Peyer's patch (tissue), 4 donors: ENCODE data around the gene MAGI2. TPM values are rescaled to one million over a fixed set of nuclear protein-coding genes. Genes with fewer than 3 reads are reported as not detected.

ENCODE experiments used
- DNase-seq, 3 donors: peaks; one replicate each; pipeline ENCODE4 v3.0.0-alpha.2; 2017 to 2019
- H3K27ac ChIP-seq, 4 donors: fragments of 200-600 bp; sonication (generic); one replicate each; pipeline ENCODE4 v1.5.1; 2016 to 2019
- H3K27me3 ChIP-seq, 2 donors: fragments of 200-600 bp; sonication (generic); one replicate each; pipeline ENCODE4 v1.5.1; 2019
- H3K36me3 ChIP-seq, 3 donors: fragments of 200-600 bp; sonication (generic); one replicate each; pipeline ENCODE4 v1.5.1; 2016 to 2019
- H3K4me1 ChIP-seq, 4 donors: fragments of 200-600 bp; sonication (generic); one replicate each; pipeline ENCODE4 v1.5.1; 2016 to 2019
- H3K4me3 ChIP-seq, 4 donors: fragments of 200-600 bp; sonication (generic); 1 replicate in 3 of 4; 2 replicates in 1 of 4; pipeline ENCODE4 v1.5.1; 2016 to 2019; ENCODE audit warnings: mild to moderate bottlenecking in 1 of 4
- H3K9me3 ChIP-seq, 4 donors: fragments of 200-600 bp; sonication (generic); one replicate each; pipeline ENCODE4 v1.5.1; 2016 to 2019; ENCODE audit warnings: mild to moderate bottlenecking in 1 of 4
- POLR2A ChIP-seq, 2 donors: fragments of 450-650 bp; IDR thresholded peaks; one replicate each; pipeline ENCODE4 v1.5.1; 2017; ENCODE audit warnings: antibody characterized with exemption in 2 of 2, mild to moderate bottlenecking in 2 of 2, moderate library complexity in 2 of 2
- total RNA-seq, 4 donors: library from RNA; depleted of rRNA; stranded (reverse); fragments of >200 nt; gene quantifications; one replicate each; pipeline ENCODE4 v1.1.0, GENCODE V29; 2016
- TF ChIP-seq, protein P1 (sequence below), 6 experiments: fragments of 450-650 bp in 4 of 6; fragments of 200-600 bp in 2 of 6; sonication (generic) in 1 of 6; IDR thresholded peaks; one replicate each; pipeline ENCODE4 v1.5.1; 2017 to 2019; ENCODE audit warnings: antibody characterized with exemption in 6 of 6, mild to moderate bottlenecking in 3 of 6, moderate library complexity in 1 of 6

MAGI2 gene
- total RNA-seq, 4 donors from 2014 or later = 1.6 to 12.4 (median 2.8) TPM

DNA sequence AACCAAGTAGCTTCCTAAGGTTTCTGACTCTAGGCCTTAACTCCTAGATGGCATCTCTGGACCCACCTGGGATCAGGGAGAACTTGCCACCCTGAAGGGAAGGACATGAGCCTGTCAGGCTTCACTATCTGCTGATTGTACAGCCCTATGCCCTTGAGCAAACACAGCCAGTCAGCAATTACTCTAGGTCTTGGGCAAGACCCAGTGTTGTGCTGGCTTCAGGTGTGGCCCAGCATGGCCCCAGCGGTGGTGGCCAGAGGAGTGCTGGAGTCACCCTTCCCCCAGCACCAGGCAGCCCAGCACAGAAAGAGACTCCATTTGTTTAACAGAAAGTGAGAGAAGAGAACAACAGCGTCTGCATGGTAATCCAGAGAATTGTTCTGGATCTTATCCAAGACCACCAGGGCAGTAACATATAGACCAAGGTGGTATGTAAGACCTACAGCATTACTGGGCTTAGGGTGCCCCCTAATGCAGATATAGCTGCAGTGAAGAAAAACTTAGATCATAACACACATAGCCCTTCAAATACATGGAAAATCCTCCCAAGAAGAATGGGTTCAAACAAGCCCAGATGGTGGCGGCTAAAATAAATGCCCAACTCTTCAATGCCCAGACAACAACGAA, 207.7 kb downstream of the MAGI2 start:
- H3K4me3 ChIP-seq = no peak overlapping the region

DNA sequence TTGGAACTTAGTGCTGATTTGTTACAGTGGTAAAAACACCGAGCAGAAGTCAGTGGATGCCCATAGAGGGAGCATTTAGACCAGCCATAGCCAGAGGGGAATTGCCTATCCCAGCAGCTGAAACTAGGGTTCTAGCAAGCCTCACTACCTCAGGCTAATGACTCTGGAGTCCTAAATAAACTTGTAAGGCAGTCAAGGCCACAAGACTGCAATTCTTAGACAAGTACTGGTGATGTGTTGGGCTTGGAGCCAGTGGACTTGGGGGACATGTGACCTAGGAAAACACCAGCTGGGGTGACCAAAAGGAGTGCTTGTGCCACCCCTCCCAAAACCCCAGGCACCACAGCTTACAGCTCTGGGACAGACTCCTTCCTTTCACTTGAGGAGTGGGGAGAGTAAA, 209.0 kb downstream of the MAGI2 start:
- no peak for TF ChIP-seq POLR2A (IDR thresholded peaks at IDR 0.05)
- TF ChIP-seq, protein P1, sequence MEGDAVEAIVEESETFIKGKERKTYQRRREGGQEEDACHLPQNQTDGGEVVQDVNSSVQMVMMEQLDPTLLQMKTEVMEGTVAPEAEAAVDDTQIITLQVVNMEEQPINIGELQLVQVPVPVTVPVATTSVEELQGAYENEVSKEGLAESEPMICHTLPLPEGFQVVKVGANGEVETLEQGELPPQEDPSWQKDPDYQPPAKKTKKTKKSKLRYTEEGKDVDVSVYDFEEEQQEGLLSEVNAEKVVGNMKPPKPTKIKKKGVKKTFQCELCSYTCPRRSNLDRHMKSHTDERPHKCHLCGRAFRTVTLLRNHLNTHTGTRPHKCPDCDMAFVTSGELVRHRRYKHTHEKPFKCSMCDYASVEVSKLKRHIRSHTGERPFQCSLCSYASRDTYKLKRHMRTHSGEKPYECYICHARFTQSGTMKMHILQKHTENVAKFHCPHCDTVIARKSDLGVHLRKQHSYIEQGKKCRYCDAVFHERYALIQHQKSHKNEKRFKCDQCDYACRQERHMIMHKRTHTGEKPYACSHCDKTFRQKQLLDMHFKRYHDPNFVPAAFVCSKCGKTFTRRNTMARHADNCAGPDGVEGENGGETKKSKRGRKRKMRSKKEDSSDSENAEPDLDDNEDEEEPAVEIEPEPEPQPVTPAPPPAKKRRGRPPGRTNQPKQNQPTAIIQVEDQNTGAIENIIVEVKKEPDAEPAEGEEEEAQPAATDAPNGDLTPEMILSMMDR (IDR thresholded peaks at IDR 0.05) = no peak
- no peak overlapping the region for H3K27ac ChIP-seq
- DNase-seq = no peak
- no peaks in the 10 kb centered on the region for H3K9me3 ChIP-seq
- no peaks in the 10 kb centered on the region for H3K27me3 ChIP-seq
- no peaks in the 10 kb centered on the region for H3K4me1 ChIP-seq
- no peaks in the 10 kb centered on the region for H3K36me3 ChIP-seq
- H3K4me3 ChIP-seq = no peak overlapping the region

More for the DNA sequence above, 207.7 kb downstream of the MAGI2 start:
- TF ChIP-seq, protein P1 (IDR thresholded peaks at IDR 0.05) = no peak
- TF ChIP-seq POLR2A (IDR thresholded peaks at IDR 0.05) = no peak
- DNase-seq = no peak
- no peaks in the 10 kb centered on the region for H3K9me3 ChIP-seq
- H3K27me3 ChIP-seq = no peaks in the 10 kb centered on the region
- H3K4me1 ChIP-seq = no peaks in the 10 kb centered on the region
- no peak overlapping the region for H3K27ac ChIP-seq
- no peaks in the 10 kb centered on the region for H3K36me3 ChIP-seq

DNA sequence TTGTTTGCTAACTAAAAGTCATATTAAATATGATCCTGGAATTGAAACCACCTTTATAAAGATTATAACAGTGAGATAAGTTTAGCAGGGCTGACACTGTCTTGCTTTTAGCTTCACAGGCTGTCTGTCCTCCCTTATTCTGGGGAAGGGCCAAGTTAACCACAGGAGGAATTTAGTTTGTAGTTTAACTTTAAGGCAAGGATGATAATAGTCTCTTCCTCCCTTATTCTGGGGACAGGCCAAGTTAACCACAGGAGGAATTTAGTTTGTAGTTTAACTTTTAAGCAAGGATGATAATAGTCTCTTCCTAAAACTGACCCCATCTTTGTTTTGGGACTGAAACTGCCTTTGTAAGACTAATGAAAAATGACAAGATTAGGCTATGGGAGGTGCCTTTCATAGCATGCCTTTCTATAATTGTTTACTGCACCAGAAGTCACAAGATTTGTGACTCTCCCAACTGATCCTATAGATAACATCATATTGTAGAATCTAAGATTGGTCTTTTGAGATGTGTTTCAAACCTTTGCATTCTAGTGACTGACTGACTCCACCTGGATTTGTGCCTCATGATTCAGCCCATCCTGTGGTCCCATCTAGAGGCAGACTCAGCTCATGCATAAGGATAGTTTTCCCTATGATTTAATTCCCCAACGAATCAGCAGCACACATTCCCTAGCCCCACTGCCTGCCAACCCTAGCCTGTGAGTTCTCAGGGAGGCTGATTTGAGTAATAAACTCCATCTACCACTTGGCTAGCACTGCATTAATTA, 212.0 kb downstream of the MAGI2 start:
- H3K9me3 ChIP-seq = no peaks in the 10 kb centered on the region
- H3K4me3 ChIP-seq = no peak overlapping the region
- TF ChIP-seq POLR2A (IDR thresholded peaks at IDR 0.05) = no peak
- TF ChIP-seq, protein P1 (IDR thresholded peaks at IDR 0.05) = no peak

GRCh38 chr7:79240413-79240812, 213.1 kb downstream of the MAGI2 start:
- no peak overlapping the region for H3K27ac ChIP-seq
- DNase-seq = no peak
- no peaks in the 10 kb centered on the region for H3K4me1 ChIP-seq
- H3K4me3 ChIP-seq = no peak overlapping the region
- no peaks in the 10 kb centered on the region for H3K9me3 ChIP-seq
- no peak for TF ChIP-seq POLR2A (IDR thresholded peaks at IDR 0.05)
- TF ChIP-seq, protein P1 (IDR thresholded peaks at IDR 0.05) = no peak
- H3K36me3 ChIP-seq = no peaks in the 10 kb centered on the region
- no peaks in the 10 kb centered on the region for H3K27me3 ChIP-seq

More for the DNA sequence above, 212.0 kb downstream of the MAGI2 start:
- no peak for DNase-seq
- Histone ChIP-seq H3K27ac (no peak overlapping the region), H3K4me1 (no peaks in the 10 kb centered on the region), H3K36me3 (no peaks in the 10 kb centered on the region), H3K27me3 (no peaks in the 10 kb centered on the region)

DNA sequence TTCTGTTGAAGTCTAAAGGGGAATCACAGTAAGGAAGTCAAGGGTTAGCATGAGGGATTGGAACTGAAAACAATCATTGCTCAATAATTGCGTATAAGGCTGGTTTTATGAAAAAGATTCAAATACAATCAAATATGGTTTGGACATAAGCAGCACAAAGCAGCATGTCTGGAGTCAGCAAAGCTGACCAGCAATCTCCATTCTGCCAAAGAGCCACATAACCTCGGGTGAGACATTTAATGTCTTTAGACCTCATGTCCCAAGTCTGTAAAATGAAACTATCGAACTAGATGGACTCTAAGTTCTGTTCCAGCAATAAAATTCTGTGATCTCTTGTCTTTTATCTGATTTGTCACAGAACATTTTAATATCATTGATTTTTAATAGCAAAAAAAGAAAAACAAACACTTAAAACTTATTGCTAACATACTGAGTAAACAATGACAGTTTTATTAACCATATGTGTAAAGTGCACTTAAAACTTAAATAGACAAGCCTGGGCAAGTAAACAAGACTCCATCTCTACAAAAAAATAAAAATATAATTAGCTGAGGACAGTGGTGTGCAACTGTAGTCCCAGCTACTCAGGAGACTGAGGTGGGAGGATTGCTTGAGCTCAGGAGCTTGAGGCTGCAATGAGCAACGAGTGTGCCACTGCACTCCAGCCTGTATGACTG, 217.0 kb downstream of the MAGI2 start:
- no peaks in the 10 kb centered on the region for H3K27me3 ChIP-seq
- H3K27ac ChIP-seq = no peak overlapping the region
- H3K36me3 ChIP-seq = no peaks in the 10 kb centered on the region
- H3K9me3 ChIP-seq = no peaks in the 10 kb centered on the region
- H3K4me1 ChIP-seq = no peaks in the 10 kb centered on the region
- TF ChIP-seq, protein P1 (IDR thresholded peaks at IDR 0.05) = no peak
- no peak for TF ChIP-seq POLR2A (IDR thresholded peaks at IDR 0.05)
- DNase-seq = no peak
- no peak overlapping the region for H3K4me3 ChIP-seq
